ENCODE measurements around the gene PLAAT1. TPM values are rescaled to one million over a fixed set of nuclear protein-coding genes. Genes with fewer than 3 reads are reported as not detected.

The PLAAT1 gene
- polyA plus RNA-seq, 1 experiment: not detected

DNA sequence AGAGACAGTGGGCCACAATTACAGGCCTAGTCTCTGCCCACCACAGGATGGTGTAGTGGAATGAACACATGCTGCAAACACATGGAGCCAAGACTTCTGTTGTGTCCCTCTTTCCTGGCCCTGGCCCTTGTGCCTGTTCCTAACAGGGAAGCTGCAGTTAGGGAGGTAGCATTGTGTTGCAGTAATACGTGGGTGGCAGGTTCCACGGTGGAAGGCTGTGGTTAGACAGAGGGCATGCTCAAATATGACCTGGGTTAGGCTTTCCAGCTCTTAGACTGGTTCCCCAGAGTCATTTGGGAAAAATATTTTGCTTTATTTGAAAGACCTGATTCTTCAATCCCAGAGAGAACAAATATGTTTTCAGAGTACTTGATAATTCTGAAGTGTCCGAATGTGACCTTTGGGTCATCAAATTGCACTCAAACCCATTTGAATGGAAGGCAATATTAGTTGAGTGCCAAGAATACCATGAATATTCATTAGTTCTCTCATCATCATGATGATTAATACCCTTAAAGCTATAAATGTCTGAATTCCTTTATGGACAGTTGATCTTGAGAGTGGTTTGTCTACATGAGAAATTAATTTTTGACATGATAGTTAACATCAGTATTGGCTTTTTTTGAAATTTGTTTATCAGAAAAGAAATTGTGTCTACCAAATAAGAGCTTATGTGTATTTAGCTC is 28.5 kb downstream of the PLAAT1 start:
- no peak for DNase-seq (ENCODE audit: low read depth, low spot score)
- no peak overlapping the region for H3K4me3 ChIP-seq (ENCODE audit: low read depth, low read length)
- no peaks in the 10 kb centered on the region for H3K27me3 ChIP-seq (ENCODE audit: control insufficient read depth, insufficient read depth, low read length)
- TF ChIP-seq, protein P1, sequence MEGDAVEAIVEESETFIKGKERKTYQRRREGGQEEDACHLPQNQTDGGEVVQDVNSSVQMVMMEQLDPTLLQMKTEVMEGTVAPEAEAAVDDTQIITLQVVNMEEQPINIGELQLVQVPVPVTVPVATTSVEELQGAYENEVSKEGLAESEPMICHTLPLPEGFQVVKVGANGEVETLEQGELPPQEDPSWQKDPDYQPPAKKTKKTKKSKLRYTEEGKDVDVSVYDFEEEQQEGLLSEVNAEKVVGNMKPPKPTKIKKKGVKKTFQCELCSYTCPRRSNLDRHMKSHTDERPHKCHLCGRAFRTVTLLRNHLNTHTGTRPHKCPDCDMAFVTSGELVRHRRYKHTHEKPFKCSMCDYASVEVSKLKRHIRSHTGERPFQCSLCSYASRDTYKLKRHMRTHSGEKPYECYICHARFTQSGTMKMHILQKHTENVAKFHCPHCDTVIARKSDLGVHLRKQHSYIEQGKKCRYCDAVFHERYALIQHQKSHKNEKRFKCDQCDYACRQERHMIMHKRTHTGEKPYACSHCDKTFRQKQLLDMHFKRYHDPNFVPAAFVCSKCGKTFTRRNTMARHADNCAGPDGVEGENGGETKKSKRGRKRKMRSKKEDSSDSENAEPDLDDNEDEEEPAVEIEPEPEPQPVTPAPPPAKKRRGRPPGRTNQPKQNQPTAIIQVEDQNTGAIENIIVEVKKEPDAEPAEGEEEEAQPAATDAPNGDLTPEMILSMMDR (IDR thresholded peaks at IDR 0.05; ENCODE audit: low read depth, low read length): no peak
- ChIA-PET POLR2A (no interaction called here), CTCF (interaction anchor here (0.7 kb wide), 1 partner anchor 456 kb away, joined by 3 read pairs; no protein-coding TSS in a partner anchor)
- H3K9me3 ChIP-seq (ENCODE audit: control insufficient read depth, insufficient read depth, low read length): no peaks in the 10 kb centered on the region
- H3K27ac ChIP-seq (ENCODE audit: low read depth, low read length): no peak overlapping the region

DNA sequence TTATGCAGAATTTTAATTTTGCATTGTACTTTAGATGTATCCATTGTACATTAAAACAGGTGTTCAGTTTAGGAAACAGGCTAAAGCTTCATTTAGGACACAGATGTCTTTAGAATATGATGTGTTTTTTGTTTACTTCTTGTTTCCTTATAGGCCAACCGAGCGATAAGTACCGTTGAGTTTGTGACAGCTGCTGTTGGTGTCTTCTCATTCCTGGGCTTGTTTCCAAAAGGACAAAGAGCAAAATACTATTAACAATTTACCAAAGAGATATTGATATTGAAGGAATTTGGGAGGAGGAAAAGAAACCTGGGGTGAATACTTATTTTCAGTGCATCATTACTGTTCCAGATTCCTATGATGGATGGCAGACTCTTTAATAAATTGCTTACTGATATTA is 29.4 kb downstream of the PLAAT1 start:
- ChIA-PET CTCF (interaction anchor here (0.5 kb wide), 1 partner anchor 28 kb away, joined by 3 read pairs; no protein-coding TSS in a partner anchor), POLR2A (no interaction called here)
- Histone ChIP-seq H3K4me3 (ENCODE audit: low read depth, low read length) (no peak overlapping the region), H3K27ac (ENCODE audit: low read depth, low read length) (no peak overlapping the region), H3K27me3 (ENCODE audit: control insufficient read depth, insufficient read depth, low read length) (no peaks in the 10 kb centered on the region), H3K9me3 (ENCODE audit: control insufficient read depth, insufficient read depth, low read length) (no peaks in the 10 kb centered on the region)
- TF ChIP-seq, protein P1 (IDR thresholded peaks at IDR 0.05; ENCODE audit: low read depth, low read length): no peak
- DNase-seq (ENCODE audit: low read depth, low spot score): no peak

DNA sequence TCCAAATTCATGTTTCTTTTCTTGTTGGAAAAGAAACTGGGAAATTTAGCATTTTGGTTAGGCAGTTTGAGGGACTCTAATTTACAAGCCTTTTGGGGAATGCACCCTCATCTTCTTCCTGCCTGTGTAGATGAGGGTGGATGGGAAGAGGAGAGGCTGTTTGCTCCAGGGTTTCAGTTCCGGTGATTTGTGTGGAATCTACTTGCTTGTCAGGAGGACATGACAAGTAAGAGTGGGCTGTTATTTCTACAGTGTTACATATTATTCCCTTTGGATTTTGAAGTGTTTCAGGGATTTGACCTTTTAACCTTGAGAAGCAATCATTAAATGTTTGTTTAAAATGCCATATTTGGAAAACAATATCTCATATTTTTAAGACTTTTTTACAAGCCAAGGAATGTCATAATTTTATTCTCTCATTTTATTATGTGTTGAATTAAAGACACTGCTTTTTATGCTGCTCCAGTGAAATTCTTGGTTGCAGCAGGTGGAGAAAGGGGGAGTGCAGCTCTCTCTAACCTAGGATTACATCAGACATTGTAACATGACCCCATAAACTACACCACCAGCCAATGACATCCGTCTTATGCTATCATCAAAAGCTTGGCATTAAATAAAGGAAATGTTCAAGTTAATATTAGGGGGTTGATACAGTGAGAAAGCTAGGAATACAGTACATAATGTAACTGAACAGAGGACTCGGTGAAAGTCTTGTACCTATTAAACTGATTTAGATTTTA is 30.2 kb downstream of the PLAAT1 start:
- Histone ChIP-seq H3K9me3 (ENCODE audit: control insufficient read depth, insufficient read depth, low read length) (no peaks in the 10 kb centered on the region), H3K27me3 (ENCODE audit: control insufficient read depth, insufficient read depth, low read length) (no peaks in the 10 kb centered on the region), H3K27ac (ENCODE audit: low read depth, low read length) (no peak overlapping the region), H3K4me3 (ENCODE audit: low read depth, low read length) (no peak overlapping the region)
- no peak for DNase-seq (ENCODE audit: low read depth, low spot score)
- ChIA-PET CTCF (no interaction called here), POLR2A (no interaction called here)
- TF ChIP-seq, protein P1 (IDR thresholded peaks at IDR 0.05; ENCODE audit: low read depth, low read length): no peak

DNA sequence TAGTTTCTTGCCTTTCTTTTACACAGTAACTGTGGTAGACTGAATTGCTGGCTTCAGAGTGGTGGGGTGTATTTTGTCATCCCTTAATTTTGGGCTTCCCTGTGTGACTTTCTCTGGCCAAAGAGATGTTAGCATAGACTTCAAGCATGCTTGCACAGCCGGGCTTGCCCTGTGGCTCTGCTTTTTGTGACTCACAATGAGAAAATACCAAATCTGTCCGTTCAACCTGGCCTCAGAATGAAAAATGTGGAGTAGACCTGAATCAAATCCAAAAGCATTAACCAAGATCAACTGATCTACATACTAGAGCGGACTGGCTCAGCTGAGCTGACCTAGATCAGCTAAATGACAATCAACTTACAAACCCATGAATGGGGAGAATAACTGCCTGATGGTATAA is 51.4 kb downstream of the PLAAT1 start:
- H3K9me3 ChIP-seq (ENCODE audit: control insufficient read depth, insufficient read depth, low read length): no peaks in the 10 kb centered on the region
- no peak for DNase-seq (ENCODE audit: low read depth, low spot score)
- TF ChIP-seq, protein P1 (IDR thresholded peaks at IDR 0.05; ENCODE audit: low read depth, low read length): no peak
- ChIA-PET CTCF (no interaction called here), POLR2A (no interaction called here)
- H3K27me3 ChIP-seq (ENCODE audit: control insufficient read depth, insufficient read depth, low read length): no peaks in the 10 kb centered on the region
- no peak overlapping the region for H3K4me3 ChIP-seq (ENCODE audit: low read depth, low read length)
- H3K27ac ChIP-seq (ENCODE audit: low read depth, low read length): no peak overlapping the region

DNA sequence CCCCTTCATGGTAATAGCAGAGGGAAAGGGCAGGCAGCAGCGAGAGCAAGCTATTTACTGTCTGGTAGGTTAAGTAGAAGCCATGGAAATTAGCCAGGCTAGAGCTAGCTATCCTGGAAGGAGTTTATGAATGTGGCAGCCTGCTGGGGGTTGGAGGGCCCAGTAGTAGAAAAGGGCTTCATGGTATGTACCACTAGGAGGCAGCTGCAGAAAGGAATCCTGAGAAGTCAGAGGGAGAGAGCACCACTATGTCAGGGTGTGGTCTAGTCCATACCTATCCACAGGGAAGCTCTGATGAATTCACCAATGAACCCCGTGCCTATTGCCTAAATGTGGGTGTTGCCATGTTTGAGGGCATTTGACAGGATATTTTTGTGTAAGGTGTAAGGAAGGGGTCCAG is 55.0 kb downstream of the PLAAT1 start:
- POLR2A ChIA-PET: no interaction called here
- TF ChIP-seq, protein P1 (IDR thresholded peaks at IDR 0.05; ENCODE audit: low read depth, low read length): no peak
- no peaks in the 10 kb centered on the region for H3K27me3 ChIP-seq (ENCODE audit: control insufficient read depth, insufficient read depth, low read length)
- H3K27ac ChIP-seq (ENCODE audit: low read depth, low read length): no peak overlapping the region
- H3K9me3 ChIP-seq (ENCODE audit: control insufficient read depth, insufficient read depth, low read length): no peaks in the 10 kb centered on the region
- CTCF ChIA-PET: no interaction called here
- no peak overlapping the region for H3K4me3 ChIP-seq (ENCODE audit: low read depth, low read length)
- no peak for DNase-seq (ENCODE audit: low read depth, low spot score)

Measured in AG04450 (cell line).